ENCODE measurements around the gene FRMPD2.
"Not testable (repeated sequence)": the region's sequence is repeated elsewhere in the genome, so short reads cannot be mapped to it uniquely, and the experiment has no call there.

Gene FRMPD2

DNA sequence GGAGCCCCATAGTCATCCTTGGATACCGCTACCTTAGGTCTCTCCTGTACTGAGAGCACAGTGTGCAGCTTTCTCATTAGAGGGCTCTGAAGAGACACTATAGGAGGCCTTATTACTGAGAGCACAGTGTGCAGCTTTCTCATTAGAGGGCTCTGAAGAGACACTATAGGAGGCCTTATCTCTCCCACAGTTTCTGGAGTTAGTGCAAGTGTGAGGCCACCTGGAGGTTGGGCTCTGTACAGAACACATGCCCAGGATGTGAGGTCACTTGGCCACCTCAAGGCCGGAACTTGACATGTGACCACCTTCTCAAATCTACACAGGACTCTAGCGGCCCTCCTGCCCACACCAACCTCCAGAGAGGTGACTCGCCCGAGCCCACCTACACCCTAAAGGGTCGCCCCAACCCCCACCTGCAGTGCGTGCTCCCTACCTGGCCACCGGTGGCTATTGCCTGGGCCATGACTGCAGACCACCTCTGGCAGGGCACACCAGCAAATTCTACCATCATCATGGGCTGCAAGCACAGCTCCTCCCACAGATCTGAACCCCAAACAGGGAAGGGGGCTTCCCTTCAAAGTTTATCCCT, 24.6 kb downstream of the FRMPD2 start:
- no peak for DNase-seq

DNA sequence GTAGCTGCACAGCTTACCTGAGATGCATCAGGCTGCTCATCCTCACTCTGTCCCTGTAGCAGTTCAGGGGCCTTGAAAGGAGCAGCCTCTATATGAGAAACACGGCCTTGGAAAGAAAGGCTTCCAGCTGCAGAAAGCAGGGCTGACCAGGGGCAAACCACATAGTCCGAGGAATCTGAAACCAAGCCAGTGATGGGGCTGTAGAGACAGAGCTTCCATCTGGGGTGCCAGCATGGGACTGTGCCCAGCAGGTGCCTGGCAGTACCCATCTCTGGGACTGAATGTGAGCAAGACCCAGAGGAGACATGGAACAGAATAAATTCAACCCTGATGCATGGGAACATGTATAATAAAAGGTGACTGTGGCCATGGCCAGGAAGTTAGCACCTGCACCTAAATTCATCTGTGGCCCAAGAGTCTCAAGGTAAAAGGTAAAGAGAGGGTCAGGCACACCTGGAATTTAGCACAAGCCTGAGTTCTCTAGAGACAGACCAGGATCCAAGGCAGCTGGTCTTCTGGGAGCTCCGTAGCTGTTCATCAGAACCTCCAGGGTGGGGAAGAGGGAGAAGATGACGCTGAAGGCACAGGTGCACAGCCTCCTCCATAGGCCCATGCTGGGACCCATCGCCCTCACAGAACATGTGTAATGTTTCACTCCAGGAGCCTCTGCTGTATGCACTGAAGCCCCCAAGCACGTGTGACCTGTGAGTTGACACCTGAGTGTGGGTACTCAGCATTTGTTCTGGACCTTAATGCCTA, 25.3 kb downstream of the FRMPD2 start:
- no peak for DNase-seq

DNA sequence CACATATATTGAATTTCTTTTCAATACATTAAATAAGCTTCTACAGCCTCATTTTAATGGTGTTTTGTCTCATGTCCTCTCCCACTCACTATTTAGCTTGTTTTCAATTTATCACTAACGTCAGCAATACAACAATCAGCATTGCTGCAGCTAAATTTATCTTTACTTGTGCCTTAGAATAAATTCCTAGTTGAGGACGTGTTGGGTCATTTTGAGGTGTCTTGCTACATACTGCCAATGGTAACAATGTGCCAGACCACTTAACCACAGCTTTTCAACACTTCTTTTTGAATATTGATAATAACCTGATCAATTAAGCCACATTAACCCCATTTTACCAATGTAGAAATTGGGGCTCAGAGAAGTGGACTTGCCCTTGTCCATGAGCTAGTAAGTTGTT, 26.0 kb downstream of the FRMPD2 start:
- no peak for DNase-seq

DNA sequence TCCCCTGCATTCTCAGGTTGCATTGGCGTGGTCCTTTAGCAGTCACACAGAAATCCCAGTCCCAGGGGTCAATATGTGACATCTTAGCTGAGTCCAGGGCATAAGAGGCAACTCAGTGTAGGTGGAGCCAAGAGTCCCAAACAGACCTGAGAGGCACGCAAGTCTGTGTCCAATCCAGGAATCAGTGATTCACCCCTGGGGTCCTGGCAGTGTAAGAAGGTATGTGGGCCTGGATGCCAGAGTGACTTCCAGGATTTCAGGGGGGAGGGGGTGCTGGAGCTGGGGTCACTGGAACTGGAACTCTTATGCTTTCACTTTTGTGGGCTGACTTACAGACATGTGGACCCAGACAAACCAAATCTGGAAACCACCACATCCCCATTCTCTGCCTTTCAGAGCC, 26.8 kb downstream of the FRMPD2 start:
- no peak for DNase-seq

DNA sequence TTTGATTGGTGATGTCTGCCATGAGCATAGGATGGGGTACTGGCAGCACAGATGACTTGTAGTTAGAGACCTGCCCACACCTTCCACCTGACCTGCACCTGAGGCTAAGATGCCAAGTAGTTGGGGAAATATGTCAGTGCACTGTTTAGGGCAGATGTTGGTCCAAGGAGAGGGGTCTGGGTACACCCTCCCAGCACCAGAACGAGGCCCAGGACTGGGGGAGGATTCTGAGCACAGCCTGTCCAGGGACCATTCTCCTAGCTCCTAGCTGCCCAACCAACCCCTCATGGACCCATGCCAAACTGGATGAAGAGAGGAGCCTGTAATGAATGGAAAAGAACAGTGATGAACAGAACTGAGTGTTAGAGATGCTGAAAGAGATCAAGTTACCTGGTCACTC, 28.0 kb downstream of the FRMPD2 start:
- DNase-seq: no peak

DNA sequence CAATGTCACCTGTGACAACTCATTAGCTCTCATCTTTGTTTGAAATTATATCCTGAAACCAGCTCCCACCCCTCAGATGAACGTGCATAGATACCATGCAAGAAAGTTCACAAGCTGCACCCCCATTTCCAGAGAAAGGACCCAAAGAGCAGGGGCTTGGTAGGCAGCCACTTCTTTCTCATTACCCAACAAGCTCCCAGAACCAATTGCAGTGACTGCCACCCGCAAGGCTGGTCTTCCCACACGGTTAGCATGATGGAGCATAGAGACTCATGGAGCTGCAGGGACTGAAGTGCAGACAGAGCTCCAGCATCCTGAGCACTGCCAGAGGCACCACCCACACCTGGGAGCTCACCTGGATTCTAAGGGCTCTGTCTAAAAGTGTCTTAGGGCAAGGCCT, 28.5 kb downstream of the FRMPD2 start:
- no peak for DNase-seq

DNA sequence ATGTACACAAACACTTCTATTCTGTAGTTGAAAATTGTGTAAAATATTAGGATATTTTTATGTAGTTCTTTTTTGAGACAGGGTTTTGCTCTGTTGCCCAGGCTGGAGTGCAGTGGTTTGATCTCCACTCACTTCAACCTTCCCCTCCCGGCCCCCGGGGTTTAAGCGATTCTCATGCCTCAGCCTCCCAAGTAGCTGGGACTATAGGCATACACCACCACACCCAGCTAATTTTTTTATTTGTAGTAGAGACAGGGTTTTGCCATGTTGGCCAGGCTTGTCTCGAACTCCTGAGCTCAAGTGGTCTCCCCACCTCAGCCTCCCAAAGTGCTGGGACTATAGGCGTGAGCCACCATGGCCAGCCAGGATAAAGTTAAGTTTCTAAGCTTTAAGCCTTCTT, 30.6 kb downstream of the FRMPD2 start:
- DNase-seq: not testable (repeated sequence)

DNA sequence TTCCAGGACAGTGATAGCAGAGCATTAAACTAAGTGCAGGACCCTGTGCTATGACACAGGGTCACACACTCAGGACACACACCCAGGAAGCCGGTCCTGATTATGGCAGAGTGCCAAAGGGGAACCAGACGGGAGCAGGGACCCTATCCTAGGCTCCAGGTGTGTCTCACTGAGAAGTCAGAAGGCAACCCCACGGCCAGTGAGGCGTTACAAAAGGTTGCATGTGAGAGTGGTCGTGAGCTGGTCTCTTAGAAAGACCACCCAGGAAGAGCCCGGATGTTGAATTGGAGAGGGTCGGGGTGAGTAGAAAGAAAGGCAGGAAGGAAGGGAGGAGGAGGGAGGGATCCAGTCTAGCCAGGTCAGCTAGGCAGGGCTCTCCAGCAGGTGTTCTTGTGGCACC, 31.0 kb downstream of the FRMPD2 start:
- DNase-seq: no peak

DNA sequence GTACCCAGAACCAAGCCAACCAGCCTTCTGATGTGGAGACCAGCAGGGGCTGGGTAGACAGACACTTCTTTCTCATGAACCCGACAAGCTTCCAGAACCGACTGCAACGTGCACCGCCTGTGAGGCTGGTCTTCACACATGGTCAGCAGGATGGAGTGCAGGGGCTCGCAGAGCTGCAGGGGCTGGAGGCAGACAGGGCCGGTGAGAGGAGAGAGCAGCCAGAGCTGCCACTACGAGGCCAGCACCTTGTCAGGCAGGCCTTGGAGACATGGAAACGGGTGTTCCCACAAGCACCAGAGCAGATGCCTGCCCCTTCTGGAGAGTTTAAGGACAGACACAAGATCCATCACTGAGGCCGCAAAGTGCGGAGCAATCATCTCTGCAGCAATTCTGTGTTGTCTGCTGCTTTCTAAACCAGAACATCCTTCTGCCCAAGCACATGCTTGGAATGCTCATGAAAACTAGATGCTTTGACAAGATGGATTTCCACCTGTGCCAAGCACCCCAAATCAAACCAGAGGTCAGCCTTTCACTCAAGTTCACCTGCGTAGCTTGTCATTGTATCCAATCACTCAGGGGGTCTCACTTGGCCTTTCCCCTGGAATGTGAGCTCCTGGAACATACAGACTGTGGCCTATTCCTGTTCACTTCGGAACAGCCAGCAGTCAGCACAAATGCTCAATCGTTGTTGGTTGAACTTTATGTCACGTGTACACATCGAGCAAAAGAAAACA, 32.2 kb downstream of the FRMPD2 start:
- no peak for DNase-seq

DNA sequence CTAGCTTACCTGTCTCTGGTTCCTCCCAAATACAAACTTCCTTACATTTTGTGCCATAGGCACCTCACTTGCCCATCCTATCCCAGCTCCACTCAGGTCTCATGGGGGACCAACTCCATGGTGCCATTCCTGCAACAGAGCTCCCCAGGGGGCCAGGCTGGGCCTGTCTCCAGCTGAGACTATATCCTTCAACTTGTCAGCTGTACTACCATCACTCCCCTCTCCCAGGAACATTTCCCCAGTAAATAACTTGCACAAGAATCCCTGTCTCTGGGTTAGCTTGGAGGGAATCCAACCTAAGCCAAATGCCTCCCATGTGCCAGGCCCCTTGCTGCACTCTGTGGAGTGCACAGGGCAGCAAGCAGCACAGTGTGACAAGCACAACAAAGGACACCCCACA, 33.2 kb downstream of the FRMPD2 start:
- DNase-seq: no peak

DNA sequence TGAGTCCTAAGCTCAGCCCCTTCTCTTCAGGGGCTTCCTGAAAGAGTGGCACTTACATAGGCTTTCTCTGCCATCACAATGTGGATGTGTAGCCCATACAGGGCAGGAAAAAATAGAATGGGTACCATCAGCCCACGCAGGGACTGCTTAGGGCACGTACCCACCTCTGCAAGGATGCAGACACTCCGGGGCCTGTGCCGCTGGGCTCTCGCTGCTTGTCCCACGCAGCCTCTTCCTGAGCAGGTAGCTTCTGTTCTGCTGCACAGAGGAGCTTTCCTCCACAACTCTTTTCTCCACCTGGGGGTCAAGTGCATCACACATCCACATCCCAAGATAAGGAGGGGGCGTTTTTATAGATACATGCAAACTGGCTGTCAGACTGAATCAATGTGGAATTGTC, 34.3 kb downstream of the FRMPD2 start:
- DNase-seq: no peak

DNA sequence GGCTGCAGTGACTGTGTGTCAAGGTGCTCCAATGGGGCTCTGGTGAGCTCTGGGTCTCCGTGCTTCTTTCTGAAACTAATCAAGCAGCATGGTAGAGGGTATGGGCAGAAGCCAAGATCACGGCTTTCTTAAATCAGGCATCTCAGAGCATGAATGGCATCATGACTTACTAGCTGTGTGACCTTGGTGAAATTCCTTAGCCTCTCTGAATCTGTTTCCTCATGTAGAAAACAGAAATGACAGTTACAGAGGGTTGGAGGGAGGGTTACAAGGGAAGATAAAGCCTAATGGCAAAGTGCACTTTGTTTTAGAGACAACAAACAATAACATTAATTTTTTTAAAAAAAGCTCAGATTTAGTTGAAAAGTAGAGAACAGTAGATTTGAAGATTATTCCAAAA, 34.9 kb downstream of the FRMPD2 start:
- DNase-seq: no peak

DNA sequence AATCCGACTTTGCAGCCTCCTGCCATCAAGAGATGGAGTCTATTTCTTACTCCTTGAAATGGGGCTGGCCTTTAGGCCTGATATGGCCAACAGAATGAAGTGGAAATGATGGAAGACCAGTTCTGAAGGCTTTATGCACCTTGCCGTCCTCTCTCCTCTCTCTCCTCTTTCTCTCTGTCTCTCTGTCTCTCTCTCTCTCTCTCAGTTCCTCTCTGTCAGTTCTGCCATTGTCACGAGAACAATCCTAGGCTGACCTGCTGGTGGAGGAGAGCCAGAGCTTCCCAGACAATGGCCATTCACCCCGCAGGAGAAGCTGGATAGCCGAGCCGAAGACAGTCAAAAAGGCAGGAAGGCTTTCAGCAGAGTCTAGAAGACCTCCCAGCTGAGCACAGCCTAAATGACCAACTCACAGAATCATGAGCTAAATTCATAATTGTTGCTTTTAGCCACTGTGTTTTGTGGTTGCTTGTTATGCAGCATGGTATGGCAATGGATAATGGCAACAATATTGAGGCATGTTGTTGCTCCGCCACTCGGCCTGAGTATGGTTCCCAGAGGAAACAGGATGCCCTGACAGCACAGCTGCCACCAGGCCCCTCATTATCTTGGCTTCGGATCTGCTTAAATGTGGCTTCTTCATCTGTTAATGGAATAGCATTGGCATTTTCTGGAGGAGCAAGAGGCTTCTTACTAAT, 35.5 kb downstream of the FRMPD2 start:
- no peak for DNase-seq

DNA sequence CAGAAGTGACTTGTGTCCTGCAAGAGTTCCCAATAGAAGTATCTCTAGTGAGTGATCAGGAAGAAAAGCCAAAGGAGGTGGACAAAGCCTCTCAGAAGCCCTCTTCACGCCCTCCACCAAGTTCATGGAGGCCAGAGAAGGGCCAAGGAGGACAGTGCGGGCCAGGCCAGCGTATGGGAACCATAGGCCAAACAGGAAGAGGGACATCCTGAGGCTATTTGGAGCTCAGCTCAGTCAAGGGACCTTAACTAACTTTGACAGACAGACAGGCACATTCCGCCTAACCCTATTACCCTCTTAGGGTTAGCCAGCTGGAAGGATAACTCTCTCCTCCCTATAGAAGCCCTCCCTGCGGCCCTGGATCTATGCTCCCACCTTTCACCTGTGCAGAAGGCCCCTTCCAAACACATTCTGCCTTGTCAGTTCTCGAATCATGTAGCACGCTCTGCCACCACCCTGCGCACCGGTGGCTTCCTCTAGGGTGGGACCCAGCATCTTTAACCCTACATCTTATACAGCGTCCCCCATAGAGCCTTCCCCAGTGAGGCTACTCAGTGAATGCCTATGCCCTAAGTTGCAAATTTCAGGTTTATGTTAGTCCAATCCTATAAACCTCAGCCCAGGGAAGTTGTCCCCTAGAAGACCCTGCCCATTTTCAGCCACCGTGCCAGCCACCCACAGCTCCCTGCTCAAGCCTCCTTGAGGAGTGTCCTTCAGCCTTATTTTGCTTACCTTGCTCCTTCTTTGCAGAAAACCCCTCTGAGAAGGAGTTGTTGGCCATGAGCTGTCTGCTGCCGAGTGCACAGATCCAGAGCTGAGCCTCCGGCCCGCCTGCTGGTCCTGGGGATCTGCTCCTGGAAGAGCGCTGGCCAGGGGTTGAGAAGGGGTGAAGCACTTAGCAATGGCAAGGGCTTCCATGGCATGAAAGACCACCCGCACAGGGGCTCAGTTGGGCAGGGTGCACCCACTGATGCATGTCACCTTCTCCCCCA, 36.9 kb downstream of the FRMPD2 start:
- DNase-seq: no peak

DNA sequence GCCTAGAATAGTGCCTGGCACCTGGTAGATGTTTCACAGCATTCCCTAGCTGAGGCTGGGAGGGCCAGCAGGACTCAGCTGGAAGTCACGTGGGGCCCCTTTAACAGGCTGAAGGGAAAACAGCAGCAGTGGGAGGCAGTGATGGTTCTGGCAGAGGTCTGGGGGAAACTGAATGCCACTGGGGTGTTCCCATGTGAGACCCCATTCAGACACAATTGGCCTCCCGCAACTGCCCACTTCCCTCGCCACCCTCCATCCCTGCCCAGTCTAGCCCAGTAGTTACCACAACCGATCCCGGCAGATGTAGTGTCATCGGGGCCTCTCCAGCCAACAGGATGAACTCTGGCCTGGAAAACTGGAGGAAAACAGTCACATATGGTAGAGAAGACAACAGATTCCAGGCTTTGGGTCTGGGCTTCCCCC, 38.3 kb downstream of the FRMPD2 start:
- DNase-seq: no peak

DNA sequence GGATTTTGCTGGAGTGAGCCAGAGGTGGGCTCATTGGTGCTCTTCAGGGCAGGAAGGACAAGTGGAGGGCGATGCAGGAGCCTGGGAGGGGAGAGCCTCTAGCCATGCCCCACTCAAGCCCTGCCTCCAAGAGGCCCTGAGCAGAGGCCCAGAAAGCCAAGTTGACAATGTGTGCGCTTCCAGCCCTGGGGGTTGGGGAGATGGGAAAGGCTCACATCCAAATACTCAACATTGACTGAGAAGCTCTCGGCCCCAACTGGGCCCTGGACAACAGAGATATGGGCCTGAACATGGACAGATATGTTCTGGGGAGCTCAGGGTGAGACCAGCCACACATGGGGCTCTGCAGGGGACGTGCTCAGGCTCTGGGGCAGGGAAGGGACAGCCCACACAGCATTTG, 39.0 kb downstream of the FRMPD2 start:
- DNase-seq: no peak

DNA sequence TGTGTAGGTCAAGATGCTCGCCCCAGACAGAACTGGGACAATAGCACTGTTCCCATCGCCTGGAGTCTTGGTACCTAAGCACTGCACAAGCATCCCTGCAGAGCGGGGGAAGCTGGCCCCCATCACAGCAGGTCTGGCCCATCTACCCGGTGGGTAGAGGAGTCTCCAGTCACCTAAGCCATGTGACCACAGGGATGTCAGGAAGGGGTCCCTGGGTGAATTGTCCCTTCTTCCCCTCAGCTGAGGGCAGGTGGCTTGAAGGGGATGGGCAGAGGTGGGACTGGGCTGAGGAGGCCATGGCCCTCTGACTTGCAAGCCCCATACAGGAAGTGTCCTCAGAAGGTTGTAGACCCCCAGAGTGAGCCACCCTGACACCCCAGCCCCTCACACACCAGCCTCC, 39.7 kb downstream of the FRMPD2 start:
- no peak for DNase-seq

DNA sequence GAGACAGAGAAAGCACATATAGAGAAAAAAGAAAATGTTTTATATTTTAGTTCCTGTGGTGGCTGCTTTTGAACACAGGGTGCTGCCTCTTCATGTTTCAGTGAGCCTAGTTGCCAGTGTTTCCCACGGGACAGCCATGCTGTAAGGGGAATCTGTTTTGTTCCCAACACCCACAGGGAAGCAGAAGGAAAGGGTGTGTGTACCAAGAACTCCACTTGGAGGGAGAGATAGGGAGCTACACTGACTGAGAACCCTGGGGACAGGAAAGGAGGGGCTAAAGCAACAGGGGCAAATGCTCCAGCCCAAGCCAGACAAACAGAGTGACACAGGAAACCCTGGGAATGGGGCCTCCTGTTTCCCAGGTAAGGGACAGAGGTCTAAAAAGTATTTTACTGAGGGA, 40.2 kb downstream of the FRMPD2 start:
- no peak for DNase-seq

DNA sequence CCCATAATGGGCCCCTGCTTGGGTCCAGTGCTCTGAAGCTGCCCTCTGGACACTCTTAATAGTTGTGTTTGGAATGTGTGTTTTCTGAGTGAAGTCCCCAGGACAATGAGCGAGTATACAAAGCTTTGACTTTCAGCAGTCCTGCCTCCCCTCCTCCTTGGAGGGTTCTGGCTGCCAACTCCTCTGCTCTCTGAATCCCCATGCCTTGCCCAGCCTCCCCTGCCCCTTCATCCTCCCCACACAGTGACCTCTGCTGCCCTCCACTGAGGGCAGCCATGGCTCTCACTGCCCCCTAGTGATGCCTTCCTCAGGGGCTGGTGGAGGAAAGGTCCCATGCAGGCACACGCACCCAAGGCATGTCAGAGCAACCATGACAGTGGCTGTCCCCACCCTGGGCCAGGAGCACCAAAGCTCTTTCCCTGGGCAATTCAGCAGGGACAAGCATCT, 40.9 kb downstream of the FRMPD2 start:
- no peak for DNase-seq

DNA sequence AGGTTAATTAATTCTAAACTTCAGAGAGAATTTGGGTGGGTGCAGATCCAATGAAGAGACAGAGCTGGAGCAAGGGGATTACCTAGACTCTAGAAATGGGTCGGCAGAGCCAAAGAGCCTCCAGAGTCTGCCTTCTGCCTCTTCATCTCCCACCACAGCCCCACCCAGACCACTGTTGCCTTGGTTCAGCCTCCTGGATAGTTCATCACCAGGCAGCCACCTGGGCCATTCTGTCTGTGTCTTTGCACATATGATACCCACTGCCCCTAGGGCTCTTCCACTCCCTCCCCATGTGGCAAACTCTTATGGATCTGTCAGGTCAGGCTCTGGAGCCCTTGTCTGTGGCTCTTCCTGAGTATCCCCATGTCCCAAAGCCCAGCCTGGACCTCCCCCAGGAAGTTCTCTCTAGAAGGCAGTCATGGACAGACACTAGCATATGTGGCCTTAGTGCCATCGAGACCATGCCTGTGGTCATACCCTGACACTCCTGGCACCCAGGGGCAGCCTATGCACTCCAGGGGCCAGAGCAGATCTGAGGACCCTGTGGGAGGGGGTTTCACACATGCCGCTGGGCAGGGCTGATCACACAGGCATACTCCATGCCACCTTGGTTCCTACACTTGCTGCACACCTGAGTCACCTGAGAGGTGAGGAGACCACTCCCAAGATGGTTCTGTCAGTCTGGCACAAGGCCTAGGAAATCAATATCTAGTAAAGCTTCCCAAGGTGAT, 41.6 kb downstream of the FRMPD2 start:
- no peak for DNase-seq

DNA sequence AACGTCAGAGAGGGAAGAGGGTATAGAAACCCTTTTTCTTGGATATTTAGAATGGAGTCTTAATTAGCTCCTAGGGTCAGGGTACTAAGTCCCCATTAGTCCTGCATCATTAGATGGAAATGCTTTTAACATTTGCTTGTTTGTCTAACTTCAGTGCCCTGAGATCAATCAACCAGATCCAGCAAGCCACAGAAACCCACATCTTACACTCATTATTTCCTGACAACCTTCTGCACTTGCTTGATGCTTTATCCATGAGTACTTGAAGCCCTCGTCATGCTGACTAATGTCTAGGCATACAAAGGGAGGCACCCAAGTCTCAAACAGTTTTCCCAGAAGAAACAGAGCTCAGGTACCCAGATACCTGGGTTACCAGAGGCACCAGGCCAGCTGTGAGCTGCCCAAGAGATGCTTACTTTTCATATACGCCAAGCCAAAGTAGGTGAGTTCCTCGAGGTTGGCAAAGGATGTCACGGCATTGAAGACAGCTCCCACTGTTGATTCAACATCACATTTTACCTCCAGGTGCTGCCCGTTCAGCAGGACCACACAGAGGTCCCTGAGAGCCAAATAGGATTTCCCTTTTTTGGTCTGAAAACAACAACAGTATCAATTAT, 42.7 kb downstream of the FRMPD2 start:
- DNase-seq: no peak

Measured in hematopoietic multipotent progenitor cell treated with erythropoietin and hydrocortisone succinate and interleukin-3 and kit ligand, for 8 days (in vitro differentiated cells).